ENCODE measurements around the gene TIGD4.

Gene TIGD4

DNA sequence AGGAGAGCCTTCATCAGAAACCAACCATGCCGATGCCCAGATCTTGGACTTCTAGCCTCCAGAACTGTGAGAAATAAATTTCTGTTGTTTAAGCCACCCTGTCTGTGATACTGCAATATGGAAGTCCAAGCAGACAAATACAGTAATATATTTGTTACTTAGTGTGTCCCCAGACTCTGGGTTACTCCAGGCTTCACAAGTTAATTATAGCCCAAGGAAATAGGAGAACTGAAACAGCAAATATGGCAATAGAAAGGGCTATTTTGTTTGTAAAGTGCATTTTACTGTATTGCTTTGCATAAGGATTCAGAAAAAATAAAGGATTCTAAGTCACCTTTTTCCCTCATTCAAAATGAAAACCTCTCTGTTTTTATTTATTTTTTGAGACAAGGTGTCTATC is 15.7 kb downstream of the TIGD4 start:
- Histone ChIP-seq H3K27ac (ENCODE audit: low read depth, low read length) (no peak overlapping the region), H3K9me2 (replicated peaks; ENCODE audit: control insufficient read depth, low read length) (no peaks in the 10 kb centered on the region), H3K79me2 (ENCODE audit: control insufficient read depth, low read length) (no peaks in the 10 kb centered on the region), H3K4me3 (ENCODE audit: low read length) (no peak overlapping the region), H3K4me2 (ENCODE audit: low read length) (no peak overlapping the region), H4K20me1 (ENCODE audit: control insufficient read depth, insufficient read depth, low read depth, low read length) (no peaks in the 10 kb centered on the region), H3K4me1 (ENCODE audit: control insufficient read depth, low read length) (no peaks in the 10 kb centered on the region), H3K36me3 (ENCODE audit: control insufficient read depth, low read length) (no peaks in the 10 kb centered on the region), H3K9me3 (ENCODE audit: control insufficient read depth, insufficient read depth, low read length) (no peaks in the 10 kb centered on the region), H3K27me3 (ENCODE audit: control insufficient read depth, low read length) (peaks cover 5% of the 10 kb centered on the region; the same call in 1 of the 2 replicates), H3F3A (ENCODE audit: control insufficient read depth, insufficient read depth) (no peaks in the 10 kb centered on the region)
- TF ChIP-seq, protein P1, sequence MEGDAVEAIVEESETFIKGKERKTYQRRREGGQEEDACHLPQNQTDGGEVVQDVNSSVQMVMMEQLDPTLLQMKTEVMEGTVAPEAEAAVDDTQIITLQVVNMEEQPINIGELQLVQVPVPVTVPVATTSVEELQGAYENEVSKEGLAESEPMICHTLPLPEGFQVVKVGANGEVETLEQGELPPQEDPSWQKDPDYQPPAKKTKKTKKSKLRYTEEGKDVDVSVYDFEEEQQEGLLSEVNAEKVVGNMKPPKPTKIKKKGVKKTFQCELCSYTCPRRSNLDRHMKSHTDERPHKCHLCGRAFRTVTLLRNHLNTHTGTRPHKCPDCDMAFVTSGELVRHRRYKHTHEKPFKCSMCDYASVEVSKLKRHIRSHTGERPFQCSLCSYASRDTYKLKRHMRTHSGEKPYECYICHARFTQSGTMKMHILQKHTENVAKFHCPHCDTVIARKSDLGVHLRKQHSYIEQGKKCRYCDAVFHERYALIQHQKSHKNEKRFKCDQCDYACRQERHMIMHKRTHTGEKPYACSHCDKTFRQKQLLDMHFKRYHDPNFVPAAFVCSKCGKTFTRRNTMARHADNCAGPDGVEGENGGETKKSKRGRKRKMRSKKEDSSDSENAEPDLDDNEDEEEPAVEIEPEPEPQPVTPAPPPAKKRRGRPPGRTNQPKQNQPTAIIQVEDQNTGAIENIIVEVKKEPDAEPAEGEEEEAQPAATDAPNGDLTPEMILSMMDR (IDR thresholded peaks at IDR 0.05; ENCODE audit: low read depth, low read length, poor library complexity, severe bottlenecking) = no peak
- TF ChIP-seq EZH2phosphoT487 (IDR thresholded peaks at IDR 0.05; ENCODE audit: borderline replicate concordance, low read length) = no peak

DNA sequence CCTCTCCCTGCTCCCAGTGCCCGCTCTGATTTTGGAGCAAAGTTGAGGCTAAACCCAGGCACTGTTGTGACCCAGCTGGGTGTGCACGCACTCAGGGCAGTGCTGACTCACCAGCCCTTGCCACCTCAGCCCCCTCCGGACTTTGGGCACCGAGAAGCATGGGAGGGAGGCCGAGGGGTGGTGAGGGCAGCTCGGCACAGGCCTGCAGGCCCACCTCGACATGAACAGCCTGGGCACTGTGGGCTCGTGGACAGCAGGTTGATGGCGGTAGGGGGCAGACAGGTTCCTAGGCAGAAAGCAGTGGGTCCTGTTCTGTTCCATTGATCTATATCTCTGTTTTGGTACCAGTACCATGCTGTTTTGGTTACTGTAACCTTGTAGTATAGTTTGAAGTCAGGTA is 30.9 kb downstream of the TIGD4 start:
- H3K79me2 ChIP-seq (ENCODE audit: control insufficient read depth, low read length) = no peaks in the 10 kb centered on the region
- no peak for TF ChIP-seq EZH2phosphoT487 (IDR thresholded peaks at IDR 0.05; ENCODE audit: borderline replicate concordance, low read length)
- TF ChIP-seq, protein P1 (IDR thresholded peaks at IDR 0.05; ENCODE audit: low read depth, low read length, poor library complexity, severe bottlenecking) = no peak
- no peaks in the 10 kb centered on the region for H3K36me3 ChIP-seq (ENCODE audit: control insufficient read depth, low read length)
- no peak overlapping the region for H3K4me3 ChIP-seq (ENCODE audit: low read length)
- no peaks in the 10 kb centered on the region for H3K4me1 ChIP-seq (ENCODE audit: control insufficient read depth, low read length)
- H3K4me2 ChIP-seq (ENCODE audit: low read length) = no peak overlapping the region
- no peak overlapping the region for H3K27ac ChIP-seq (ENCODE audit: low read depth, low read length)
- H4K20me1 ChIP-seq (ENCODE audit: control insufficient read depth, insufficient read depth, low read depth, low read length) = no peaks in the 10 kb centered on the region
- no peaks in the 10 kb centered on the region for H3K27me3 ChIP-seq (ENCODE audit: control insufficient read depth, low read length)
- H3K9me3 ChIP-seq (ENCODE audit: control insufficient read depth, insufficient read depth, low read length) = peaks cover 5% of the 10 kb centered on the region; the same call in 1 of the 2 replicates
- H3F3A ChIP-seq (ENCODE audit: control insufficient read depth, insufficient read depth) = no peaks in the 10 kb centered on the region
- no peaks in the 10 kb centered on the region for H3K9me2 ChIP-seq (replicated peaks; ENCODE audit: control insufficient read depth, low read length)

DNA sequence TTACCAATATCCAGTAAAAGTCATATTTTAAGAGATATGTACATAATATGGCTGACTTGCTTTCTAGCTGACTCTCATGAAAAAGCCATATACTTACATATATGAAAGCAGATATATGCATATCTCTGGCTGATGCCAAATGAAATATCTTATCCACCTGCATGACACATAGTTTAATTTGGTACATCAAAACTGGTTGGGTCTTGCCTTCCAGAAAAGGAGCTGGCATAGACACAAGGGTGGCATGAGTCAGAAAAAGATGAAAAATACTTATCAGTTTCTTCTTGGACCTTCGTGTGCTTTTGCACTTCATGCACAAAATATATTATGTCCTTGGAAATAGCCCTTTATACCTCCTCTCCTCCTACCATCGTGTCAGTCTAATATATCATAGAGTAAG is 32.1 kb downstream of the TIGD4 start:
- H3K36me3 ChIP-seq (ENCODE audit: control insufficient read depth, low read length) = no peaks in the 10 kb centered on the region
- H3K9me2 ChIP-seq (replicated peaks; ENCODE audit: control insufficient read depth, low read length) = no peaks in the 10 kb centered on the region
- no peak for TF ChIP-seq EZH2phosphoT487 (IDR thresholded peaks at IDR 0.05; ENCODE audit: borderline replicate concordance, low read length)
- TF ChIP-seq, protein P1 (IDR thresholded peaks at IDR 0.05; ENCODE audit: low read depth, low read length, poor library complexity, severe bottlenecking) = no peak
- H3K79me2 ChIP-seq (ENCODE audit: control insufficient read depth, low read length) = no peaks in the 10 kb centered on the region
- no peak overlapping the region for H3K4me3 ChIP-seq (ENCODE audit: low read length)
- H3F3A ChIP-seq (ENCODE audit: control insufficient read depth, insufficient read depth) = no peaks in the 10 kb centered on the region
- peaks cover 5% of the 10 kb centered on the region; the same call in 1 of the 2 replicates for H3K9me3 ChIP-seq (ENCODE audit: control insufficient read depth, insufficient read depth, low read length)
- H4K20me1 ChIP-seq (ENCODE audit: control insufficient read depth, insufficient read depth, low read depth, low read length) = no peaks in the 10 kb centered on the region
- H3K4me2 ChIP-seq (ENCODE audit: low read length) = no peak overlapping the region
- H3K27ac ChIP-seq (ENCODE audit: low read depth, low read length) = no peak overlapping the region
- H3K4me1 ChIP-seq (ENCODE audit: control insufficient read depth, low read length) = no peaks in the 10 kb centered on the region
- H3K27me3 ChIP-seq (ENCODE audit: control insufficient read depth, low read length) = no peaks in the 10 kb centered on the region
